ENCODE results near the gene ARHGDIB. TPM values are rescaled to one million over a fixed set of nuclear protein-coding genes. Genes with fewer than 3 reads are reported as not detected.

Gene ARHGDIB
- total RNA-seq, 1 donor from 2014 or later = not detected

- H3K36me3 Mint-ChIP-seq = no peaks in the 10 kb centered on the region
- H3K36me3 ChIP-seq = no peaks in the 10 kb centered on the region
- H3K9me3 ChIP-seq (ENCODE audit: low read depth) = no peaks in the 10 kb centered on the region
- TF ChIP-seq CTCF (IDR thresholded peaks at IDR 0.05) (no peak), EZH2phosphoT487 (IDR thresholded peaks at IDR 0.05) (no peak), EZH2 (IDR thresholded peaks at IDR 0.05) (no peak)
- no peaks in the 10 kb centered on the region for H3K4me1 Mint-ChIP-seq
- H3K79me2 ChIP-seq (ENCODE audit: low read depth) = no peaks in the 10 kb centered on the region
- H3K9ac ChIP-seq = no peak overlapping the region
- H3K4me3 ChIP-seq = no peak overlapping the region
- H3K4me2 ChIP-seq = no peak overlapping the region
- no peak overlapping the region for H2AFZ ChIP-seq (replicated peaks)
- H4K20me1 ChIP-seq (ENCODE audit: low read depth) = no peaks in the 10 kb centered on the region
- H3K27ac ChIP-seq = no peak overlapping the region
- no peaks in the 10 kb centered on the region for H3K27me3 ChIP-seq
- H3F3A ChIP-seq (ENCODE audit: low read depth) = no peaks in the 10 kb centered on the region
- DNase-seq (ENCODE audit: low spot score) = no peak
- H3K4me3 Mint-ChIP-seq = no peak overlapping the region
- H3K4me1 ChIP-seq = no peaks in the 10 kb centered on the region
- H3K9me3 Mint-ChIP-seq = no peaks in the 10 kb centered on the region
- H3K27ac Mint-ChIP-seq = no peak overlapping the region
- no peaks in the 10 kb centered on the region for H3K27me3 Mint-ChIP-seq (ENCODE audit: insufficient read depth, low read depth)
Measured at GRCh38 chr12:14981049-14981448, 19.6 kb upstream of the ARHGDIB start.

- Mint-ChIP-seq H3K9me3 (no peaks in the 10 kb centered on the region), H3K36me3 (no peaks in the 10 kb centered on the region), H3K4me3 (no peak overlapping the region), H3K4me1 (no peaks in the 10 kb centered on the region), H3K27me3 (ENCODE audit: insufficient read depth, low read depth) (no peaks in the 10 kb centered on the region), H3K27ac (no peak overlapping the region)
- no peaks in the 10 kb centered on the region for H3K36me3 ChIP-seq
- no peak for DNase-seq (ENCODE audit: low spot score)
- H3F3A ChIP-seq (ENCODE audit: low read depth) = no peaks in the 10 kb centered on the region
- no peak overlapping the region for H3K27ac ChIP-seq
- H3K27me3 ChIP-seq = no peaks in the 10 kb centered on the region
- no peak overlapping the region for H3K4me2 ChIP-seq
- H3K4me3 ChIP-seq = no peak overlapping the region
- no peak overlapping the region for H3K9ac ChIP-seq
- H3K4me1 ChIP-seq = no peaks in the 10 kb centered on the region
- TF ChIP-seq EZH2 (IDR thresholded peaks at IDR 0.05) (no peak), EZH2phosphoT487 (IDR thresholded peaks at IDR 0.05) (no peak), CTCF (IDR thresholded peaks at IDR 0.05) (no peak)
- H4K20me1 ChIP-seq (ENCODE audit: low read depth) = no peaks in the 10 kb centered on the region
- no peaks in the 10 kb centered on the region for H3K9me3 ChIP-seq (ENCODE audit: low read depth)
- H3K79me2 ChIP-seq (ENCODE audit: low read depth) = no peaks in the 10 kb centered on the region
- H2AFZ ChIP-seq (replicated peaks) = no peak overlapping the region
Measured at GRCh38 chr12:14979468-14979867, 18.1 kb upstream of the ARHGDIB start.

- H3F3A ChIP-seq (ENCODE audit: low read depth) = no peaks in the 10 kb centered on the region
- no peaks in the 10 kb centered on the region for H3K9me3 ChIP-seq (ENCODE audit: low read depth)
- H3K27ac Mint-ChIP-seq = no peak overlapping the region
- no peak for TF ChIP-seq EZH2 (IDR thresholded peaks at IDR 0.05)
- no peak for TF ChIP-seq CTCF (IDR thresholded peaks at IDR 0.05)
- TF ChIP-seq EZH2phosphoT487 (IDR thresholded peaks at IDR 0.05) = no peak
- peaks cover 8% of the 10 kb centered on the region for H3K4me1 ChIP-seq
- H3K36me3 Mint-ChIP-seq = no peaks in the 10 kb centered on the region
- no peaks in the 10 kb centered on the region for H3K36me3 ChIP-seq
- no peaks in the 10 kb centered on the region for H3K9me3 Mint-ChIP-seq
- H3K79me2 ChIP-seq (ENCODE audit: low read depth) = no peaks in the 10 kb centered on the region
- H4K20me1 ChIP-seq (ENCODE audit: low read depth) = no peaks in the 10 kb centered on the region
- no peak overlapping the region for H3K4me3 ChIP-seq
- no peaks in the 10 kb centered on the region for H3K27me3 Mint-ChIP-seq (ENCODE audit: insufficient read depth, low read depth)
- no peaks in the 10 kb centered on the region for H3K27me3 ChIP-seq
- H2AFZ ChIP-seq (replicated peaks) = no peak overlapping the region
- H3K9ac ChIP-seq = no peak overlapping the region
- no peak for DNase-seq (ENCODE audit: low spot score)
- no peak overlapping the region for H3K4me2 ChIP-seq
- H3K27ac ChIP-seq = no peak overlapping the region
- H3K4me1 Mint-ChIP-seq = peaks cover 6% of the 10 kb centered on the region
- H3K4me3 Mint-ChIP-seq = no peak overlapping the region
Measured at GRCh38 chr12:14976658-14977057, 15.3 kb upstream of the ARHGDIB start.

Measured in neural progenitor cell (in vitro differentiated cells).